HUDEP-2 (cell line): Measurements from ENCODE around the gene SLC34A3.

Experiments
- DNase-seq, 76 experiments: peaks; one replicate each; lab custom pipeline; 2025; ENCODE audit not compliant: unreplicated experiment in 76 of 76; lab: John Stamatoyannopoulos, UW

SLC34A3 gene

GRCh38 chr9:137216188-137216965, 14.3 kb upstream of the SLC34A3 start:
- DNase-seq, result no peak

GRCh38 chr9:137217276-137218211, 13.2 kb upstream of the SLC34A3 start:
- DNase-seq, result peak in 13 of 76 experiments; percentile 16 to 56 (median 26)

GRCh38 chr9:137218212-137218753, 12.4 kb upstream of the SLC34A3 start:
- no peak for DNase-seq

GRCh38 chr9:137218754-137219271, 11.9 kb upstream of the SLC34A3 start:
- peak in 69 of 76 experiments; percentile 11 to 85 (median 61) for DNase-seq

GRCh38 chr9:137219757-137220316, 10.9 kb upstream of the SLC34A3 start:
- no peak for DNase-seq

- DNase-seq, result no peak
Observed at GRCh38 chr9:137220317-137221094, 10.2 kb upstream of the SLC34A3 start.

GRCh38 chr9:137221095-137221505, 9.6 kb upstream of the SLC34A3 start:
- DNase-seq, result no peak

GRCh38 chr9:137221506-137222111, 9.1 kb upstream of the SLC34A3 start:
- DNase-seq, result no peak

GRCh38 chr9:137222190-137223077, 8.3 kb upstream of the SLC34A3 start, which contains the start of gene RNF208:
Gene RNF208, minus strand, starts transcription at chr9:137222240. Its CDS starts 1,028 bp downstream, at chr9:137221212.
- DNase-seq, result no peak

- DNase-seq, result peak in 75 of 76 experiments; percentile 71 to 98 (median 96)
Observed at GRCh38 chr9:137223078-137223970, 7.4 kb upstream of the SLC34A3 start.

- peak in 4 of 76 experiments; percentile 8 to 35 (median 26) for DNase-seq
Observed at GRCh38 chr9:137224830-137225694, 5.6 kb upstream of the SLC34A3 start, which contains the start of gene CYSRT1. Gene CYSRT1, plus strand, starts transcription at chr9:137225174. Its CDS starts 448 bp downstream, at chr9:137225622.

GRCh38 chr9:137225699-137226331, 4.9 kb upstream of the SLC34A3 start:
- DNase-seq, result no peak

GRCh38 chr9:137226338-137227053, 4.2 kb upstream of the SLC34A3 start:
- no peak for DNase-seq

- DNase-seq, result peak in 69 of 76 experiments; percentile 17 to 83 (median 61)
Observed at GRCh38 chr9:137227054-137227852, 3.4 kb upstream of the SLC34A3 start, which contains the start of gene RNF224. Gene RNF224, plus strand, starts transcription at chr9:137227502. Its CDS starts 834 bp downstream, at chr9:137228336.
